Fibroblast of mammary gland (primary cell): Measurements from ENCODE around the gene LINGO3.
A peak's percentile ranks its signal among the peaks of the same experiment; 100 is the strongest.
"Not testable (repeated sequence)": the region's sequence is repeated elsewhere in the genome, so short reads cannot be mapped to it uniquely, and the experiment has no call there.

Experiments used
- DNase-seq: peaks from one replicate; pipeline ENCODE4 v3.0.0-alpha.2; 2010; ENCODE audit warnings: low read depth
- H3K4me3 ChIP-seq: 2 replicates; pipeline ENCODE4 v1.5.1; 2011; ENCODE audit warnings: low read depth, mild to moderate bottlenecking, low read length, moderate library complexity; ENCODE audit not compliant: control insufficient read depth
- TF ChIP-seq, protein P1 (sequence below): conservative IDR thresholded peaks from 2 replicates; pipeline ENCODE4 v1.5.1; 2011; ENCODE audit warnings: low read depth, low read length, inconsistent platforms; ENCODE audit not compliant: control insufficient read depth, insufficient read depth

LINGO3 gene

DNA sequence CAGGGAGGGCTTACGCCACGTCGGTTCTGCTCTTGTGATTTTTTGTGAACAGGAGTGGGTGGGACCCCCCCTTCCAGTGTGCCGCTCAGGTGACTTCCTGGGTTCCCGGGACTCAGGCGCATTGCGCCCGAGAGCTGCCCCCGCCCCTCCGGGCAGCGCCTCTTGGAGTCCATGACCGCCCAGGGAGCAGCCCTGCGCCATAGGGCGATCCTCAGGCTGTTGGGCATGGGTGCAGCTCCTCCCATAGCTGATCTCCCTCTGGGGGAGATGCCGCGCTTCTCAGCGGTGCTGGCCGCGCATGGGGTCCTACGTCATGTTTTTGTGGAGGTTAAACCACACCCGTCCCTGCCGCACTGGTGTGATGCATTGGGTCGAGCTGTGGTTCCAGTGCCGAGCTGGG lies 44.2 kb upstream of the LINGO3 start:
- no peak overlapping the region for H3K4me3 ChIP-seq
- TF ChIP-seq, protein P1, sequence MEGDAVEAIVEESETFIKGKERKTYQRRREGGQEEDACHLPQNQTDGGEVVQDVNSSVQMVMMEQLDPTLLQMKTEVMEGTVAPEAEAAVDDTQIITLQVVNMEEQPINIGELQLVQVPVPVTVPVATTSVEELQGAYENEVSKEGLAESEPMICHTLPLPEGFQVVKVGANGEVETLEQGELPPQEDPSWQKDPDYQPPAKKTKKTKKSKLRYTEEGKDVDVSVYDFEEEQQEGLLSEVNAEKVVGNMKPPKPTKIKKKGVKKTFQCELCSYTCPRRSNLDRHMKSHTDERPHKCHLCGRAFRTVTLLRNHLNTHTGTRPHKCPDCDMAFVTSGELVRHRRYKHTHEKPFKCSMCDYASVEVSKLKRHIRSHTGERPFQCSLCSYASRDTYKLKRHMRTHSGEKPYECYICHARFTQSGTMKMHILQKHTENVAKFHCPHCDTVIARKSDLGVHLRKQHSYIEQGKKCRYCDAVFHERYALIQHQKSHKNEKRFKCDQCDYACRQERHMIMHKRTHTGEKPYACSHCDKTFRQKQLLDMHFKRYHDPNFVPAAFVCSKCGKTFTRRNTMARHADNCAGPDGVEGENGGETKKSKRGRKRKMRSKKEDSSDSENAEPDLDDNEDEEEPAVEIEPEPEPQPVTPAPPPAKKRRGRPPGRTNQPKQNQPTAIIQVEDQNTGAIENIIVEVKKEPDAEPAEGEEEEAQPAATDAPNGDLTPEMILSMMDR = no peak
- DNase-seq = no peak

DNA sequence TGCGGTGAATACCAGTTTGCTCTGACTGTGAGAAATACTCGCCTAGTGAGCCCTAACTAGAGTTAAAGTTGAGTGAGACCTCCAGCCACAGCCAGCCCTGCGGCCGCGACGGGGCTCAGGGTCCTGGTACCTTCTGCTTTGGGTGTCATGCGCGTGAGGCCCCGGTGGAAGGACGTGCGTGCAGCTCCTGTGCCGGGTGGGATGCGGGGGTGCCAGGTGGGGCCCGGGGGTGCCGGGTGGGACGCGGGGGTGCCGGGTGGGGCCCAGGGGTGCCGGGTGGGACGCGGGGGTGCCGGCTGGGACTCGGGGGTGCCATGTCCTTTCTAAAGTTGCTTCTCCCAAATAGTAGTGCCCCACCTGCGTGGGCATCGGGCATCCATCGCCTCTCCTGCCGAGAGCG lies 43.6 kb upstream of the LINGO3 start:
- TF ChIP-seq, protein P1 = no peak
- DNase-seq = no peak
- no peak overlapping the region for H3K4me3 ChIP-seq

DNA sequence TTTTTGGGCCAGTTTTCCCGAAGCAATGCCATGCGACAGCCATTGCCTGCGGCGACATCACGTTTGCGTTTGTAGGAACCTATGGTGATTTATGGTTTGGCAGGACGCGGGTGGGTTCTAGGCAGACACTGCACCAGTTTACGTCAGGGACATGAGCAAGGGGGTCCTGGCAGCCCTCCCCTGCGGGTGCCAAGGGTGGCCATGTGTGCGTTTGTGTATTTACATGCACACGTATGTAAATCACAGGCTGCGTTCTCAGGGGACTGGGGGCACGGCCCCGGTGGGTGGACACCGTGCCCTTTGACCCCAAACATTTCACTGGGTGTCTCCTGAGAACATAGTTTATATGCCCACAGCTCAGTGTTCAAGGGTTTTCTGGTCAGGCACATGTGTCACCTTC lies 42.7 kb upstream of the LINGO3 start:
- TF ChIP-seq, protein P1 = no peak
- no peak overlapping the region for H3K4me3 ChIP-seq

DNA sequence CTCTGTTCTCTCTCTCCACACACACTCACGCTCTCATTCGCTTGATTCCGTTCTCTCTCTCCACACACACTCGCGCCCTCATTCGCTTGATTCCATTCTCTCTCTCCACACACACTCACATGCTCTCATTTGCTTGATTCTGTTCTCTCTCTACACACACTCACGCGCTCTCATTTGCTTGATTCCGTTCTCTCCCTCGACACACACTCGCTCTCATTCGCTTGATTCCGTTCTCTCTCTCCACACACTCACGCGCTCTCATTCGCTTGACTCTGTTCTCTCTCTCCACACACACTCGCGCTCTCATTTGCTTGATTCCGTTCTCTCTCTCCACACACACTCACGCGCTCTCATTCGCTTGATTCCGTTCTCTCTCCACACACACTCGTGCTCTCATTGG lies 41.9 kb upstream of the LINGO3 start:
- not testable (repeated sequence) for DNase-seq, H3K4me3 ChIP-seq

More for the DNA sequence above, 42.7 kb upstream of the LINGO3 start:
- DNase-seq = no peak

DNA sequence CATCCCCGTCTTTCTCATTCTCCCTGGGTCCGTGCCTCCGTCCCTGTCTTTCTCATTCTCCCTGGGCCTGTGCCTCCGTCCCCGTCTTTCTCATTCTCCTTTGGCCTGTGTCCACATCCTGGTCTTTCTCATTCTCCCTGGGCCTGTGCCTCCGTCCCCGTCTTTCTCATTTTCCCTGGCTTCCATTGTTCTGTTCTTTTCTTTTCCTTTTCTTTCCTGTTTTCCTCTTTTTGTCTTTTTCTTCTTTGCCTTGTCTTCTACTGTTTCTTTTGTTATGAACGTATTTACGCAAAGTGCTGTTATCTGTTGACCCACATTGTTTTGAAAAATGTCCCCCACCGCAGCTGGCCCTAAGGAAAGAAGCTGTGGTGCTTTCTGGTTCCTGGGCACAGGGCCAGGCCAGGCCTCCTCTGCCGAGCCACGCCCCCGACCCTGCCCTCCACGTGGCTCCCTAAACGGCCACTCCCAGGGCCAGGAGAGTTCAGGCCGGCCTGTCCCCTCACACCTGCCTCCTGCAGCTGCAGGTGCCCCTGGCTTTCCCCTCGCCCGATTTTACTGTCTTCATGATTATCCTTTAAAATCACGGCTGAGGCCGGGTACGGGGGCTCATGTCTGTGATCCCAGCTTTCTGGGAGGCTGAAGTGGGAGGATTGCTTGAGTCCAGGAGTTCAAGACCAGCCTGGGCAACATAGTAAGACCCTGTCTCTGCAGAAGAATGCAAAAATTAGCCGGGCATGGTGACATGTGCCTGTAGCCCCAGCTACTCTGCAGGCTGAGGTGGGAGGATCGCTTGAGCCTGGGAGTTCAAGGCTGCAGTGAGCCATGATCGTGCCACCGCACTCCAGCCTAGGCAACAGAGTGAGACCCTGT lies 38.1 kb upstream of the LINGO3 start:
- no peak overlapping the region for H3K4me3 ChIP-seq
- TF ChIP-seq, protein P1 = no peak
- DNase-seq = peak; percentile 18

DNA sequence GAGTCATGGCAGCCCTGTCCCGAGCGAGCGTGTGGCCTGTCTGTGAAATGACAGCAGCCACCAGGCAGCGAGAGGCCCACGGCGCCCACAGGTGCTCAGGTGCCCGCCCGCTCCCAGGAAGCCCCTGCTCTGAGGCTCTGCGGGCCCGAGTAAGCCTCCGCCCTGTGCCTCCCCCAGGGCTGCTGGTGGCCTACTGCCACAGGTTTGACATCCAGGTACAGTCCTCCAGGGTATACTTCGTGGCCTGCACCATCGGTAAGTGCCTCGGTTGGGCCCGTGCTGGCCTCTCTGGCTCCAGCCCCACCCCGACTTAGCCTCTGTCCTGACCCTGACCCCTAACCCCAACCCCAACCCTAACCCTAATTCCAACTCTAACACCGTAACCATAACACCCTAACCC lies 37.1 kb upstream of the LINGO3 start:
- TF ChIP-seq, protein P1 = no peak
- no peak overlapping the region for H3K4me3 ChIP-seq
- no peak for DNase-seq

DNA sequence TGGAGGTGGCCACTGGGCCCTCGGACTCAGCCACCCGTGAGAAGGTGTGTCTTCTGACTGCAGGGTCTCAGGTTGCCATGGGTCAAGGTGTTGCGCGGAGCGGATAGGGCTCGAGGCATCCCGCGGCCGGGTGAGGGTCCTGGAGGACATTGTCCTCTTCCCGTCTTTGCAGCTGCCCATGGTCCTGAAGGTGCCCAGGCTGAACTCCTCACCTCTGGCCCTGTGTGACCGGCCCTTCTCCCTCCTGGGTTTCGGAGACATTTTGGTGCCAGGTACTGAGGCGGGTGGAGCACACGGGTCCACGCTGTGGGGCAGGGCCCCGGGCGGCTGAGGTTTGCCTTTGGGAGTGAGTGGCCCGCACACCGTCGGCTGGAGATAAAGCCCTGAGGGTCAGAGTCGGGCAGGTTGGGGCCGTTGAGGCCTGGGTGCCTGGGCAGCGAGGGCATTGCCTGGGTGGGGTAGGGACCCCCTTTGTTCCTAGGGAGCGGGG lies 36.5 kb upstream of the LINGO3 start:
- no peak overlapping the region for H3K4me3 ChIP-seq
- TF ChIP-seq, protein P1 = no peak
- DNase-seq = no peak
